Cardiac atrium fibroblast (primary cell): ENCODE measurements around the gene ZP4. TPM values are rescaled to one million over a fixed set of nuclear protein-coding genes. Genes with fewer than 3 reads are reported as not detected.

Experiments
- total RNA-seq: library from RNA; depleted of rRNA; stranded (reverse); fragments of >200 nt; gene quantifications from 2 replicates; pipeline ENCODE4 v1.2.3, GENCODE V29; 2015

ZP4 gene
- total RNA-seq = not detected in 2 replicates

GRCh38 chr1:237890822-237891221 is at the start of gene ZP4:
Gene ZP4, minus strand, starts transcription at chr1:237890922. Its CDS starts 287 bp downstream, at chr1:237890635.

